WTC11 (cell line): Measurements from ENCODE around the gene RSRC1. TPM values are rescaled to one million over a fixed set of nuclear protein-coding genes. Genes with fewer than 3 reads are reported as not detected.

Experiments used
- ATAC-seq: fragments of 200-7000 bp; cut with Tn5 transposase; 2 replicates; pipeline ENCODE4 v1.10.0; 2021; ENCODE audit warnings: mild to moderate bottlenecking, moderate library complexity
- CTCF ChIA-PET: fragments of 300-600 bp; sonication (Branson Sonifier 250); formaldehyde crosslinking; loops from one replicate; lab custom pipeline; 2021; ENCODE audit warnings: antibody characterized with exemption; lab: Charles Lee
- POLR2A ChIA-PET: fragments of 350-600 bp; sonication (Branson Sonifier 250); formaldehyde crosslinking; loops from one replicate; lab custom pipeline; 2021; ENCODE audit warnings: antibody characterized with exemption; lab: Charles Lee
- DNase-seq: peaks from one replicate; pipeline ENCODE4 v3.0.0; 2021; ENCODE audit warnings: low spot score
- H3K27ac Mint-ChIP-seq: 2 replicates; pipeline ENCODE4 v1.8.0; 2021; ENCODE audit warnings: mixed read lengths
- H3K27me3 Mint-ChIP-seq: 2 replicates; pipeline ENCODE4 v1.8.0; 2021; ENCODE audit warnings: low read depth, mild to moderate bottlenecking, moderate library complexity, mixed read lengths
- H3K36me3 Mint-ChIP-seq: 2 replicates; pipeline ENCODE4 v1.8.0; 2021; ENCODE audit warnings: mixed read lengths
- H3K4me1 Mint-ChIP-seq: 2 replicates; pipeline ENCODE4 v1.8.0; 2022; ENCODE audit warnings: mixed read lengths
- H3K4me3 Mint-ChIP-seq: 2 replicates; pipeline ENCODE4 v1.8.0; 2021; ENCODE audit warnings: mild to moderate bottlenecking, moderate library complexity, mixed read lengths
- H3K9me3 Mint-ChIP-seq: 2 replicates; pipeline ENCODE4 v1.8.0; 2021; ENCODE audit warnings: mixed read lengths
- AFF4 ChIP-seq: sonication (generic); formaldehyde crosslinking; IDR thresholded peaks from 2 replicates; pipeline ENCODE4 v1.8.1; 2023; ENCODE audit warnings: mild to moderate bottlenecking, missing genetic modification reagents, borderline replicate concordance
- AR ChIP-seq: fragments of 250-450 bp; sonication (Bioruptor Pico); IDR thresholded peaks from 2 replicates; pipeline ENCODE4 v1.9.0; 2021; ENCODE audit warnings: mild to moderate bottlenecking
- ATF1 ChIP-seq: sonication (generic); formaldehyde crosslinking; IDR thresholded peaks from 2 replicates; pipeline ENCODE4 v1.8.1; 2023; ENCODE audit warnings: mild to moderate bottlenecking, moderate library complexity, missing genetic modification reagents
- ATF3 ChIP-seq: sonication (generic); formaldehyde crosslinking; conservative IDR thresholded peaks from 2 replicates; pipeline ENCODE4 v1.8.1; 2022; ENCODE audit warnings: mild to moderate bottlenecking, missing genetic modification reagents
- ATF6 ChIP-seq: sonication (generic); formaldehyde crosslinking; IDR thresholded peaks from 2 replicates; pipeline ENCODE4 v1.8.1; 2023; ENCODE audit warnings: mild to moderate bottlenecking, missing genetic modification reagents
- CBFB ChIP-seq: sonication (generic); formaldehyde crosslinking; IDR thresholded peaks from 2 replicates; pipeline ENCODE4 v1.8.1; 2022; ENCODE audit warnings: mild to moderate bottlenecking, low read depth, missing genetic modification reagents
- CREB1 ChIP-seq: sonication (generic); formaldehyde crosslinking; IDR thresholded peaks from 2 replicates; pipeline ENCODE4 v1.8.0; 2023; ENCODE audit warnings: mild to moderate bottlenecking, missing genetic modification reagents
- FOXP1 ChIP-seq: sonication (generic); formaldehyde crosslinking; IDR thresholded peaks from 2 replicates; pipeline ENCODE4 v1.8.0; 2022; ENCODE audit warnings: missing genetic modification reagents, mild to moderate bottlenecking, moderate library complexity, borderline replicate concordance
- GRHL2 ChIP-seq: fragments of 250-450 bp; sonication (Bioruptor Pico); IDR thresholded peaks from 2 replicates; pipeline ENCODE4 v1.8.0; 2022; ENCODE audit warnings: mild to moderate bottlenecking, moderate library complexity; ENCODE audit not compliant: insufficient replicate concordance, severe bottlenecking
- KAT7 ChIP-seq: sonication (generic); formaldehyde crosslinking; IDR thresholded peaks from 2 replicates; pipeline ENCODE4 v1.8.1; 2023; ENCODE audit warnings: missing genetic modification reagents, mild to moderate bottlenecking, borderline replicate concordance
- NFYB ChIP-seq: sonication (generic); formaldehyde crosslinking; conservative IDR thresholded peaks from 2 replicates; pipeline ENCODE4 v1.8.0; 2022; ENCODE audit warnings: low read depth, missing genetic modification reagents
- NR3C1 ChIP-seq: sonication (generic); formaldehyde crosslinking; conservative IDR thresholded peaks from 2 replicates; pipeline ENCODE4 v1.8.1; 2023; ENCODE audit warnings: low read depth, mild to moderate bottlenecking, missing genetic modification reagents
- PREB ChIP-seq: sonication (generic); formaldehyde crosslinking; IDR thresholded peaks from 2 replicates; pipeline ENCODE4 v1.8.1; 2022; ENCODE audit warnings: mild to moderate bottlenecking, missing genetic modification reagents, moderate library complexity, borderline replicate concordance
- RELA ChIP-seq: sonication (generic); formaldehyde crosslinking; IDR thresholded peaks from 2 replicates; pipeline ENCODE4 v1.8.1; 2022; ENCODE audit warnings: missing genetic modification reagents, mild to moderate bottlenecking, borderline replicate concordance
- SMAD4 ChIP-seq: sonication (generic); formaldehyde crosslinking; IDR thresholded peaks from 2 replicates; pipeline ENCODE4 v1.8.0; 2022; ENCODE audit warnings: mild to moderate bottlenecking, missing genetic modification reagents
- TCF7 ChIP-seq: sonication (generic); formaldehyde crosslinking; IDR thresholded peaks from 2 replicates; pipeline ENCODE4 v1.8.0; 2022; ENCODE audit warnings: mild to moderate bottlenecking, low read depth, missing genetic modification reagents, moderate library complexity
- TEAD4 ChIP-seq: sonication (generic); formaldehyde crosslinking; IDR thresholded peaks from 2 replicates; pipeline ENCODE4 v1.8.0; 2022; ENCODE audit warnings: mild to moderate bottlenecking, missing genetic modification reagents
- USF1 ChIP-seq: sonication (generic); formaldehyde crosslinking; IDR thresholded peaks from 2 replicates; pipeline ENCODE4 v1.8.0; 2022; ENCODE audit warnings: mild to moderate bottlenecking, missing genetic modification reagents
- ZNF423 ChIP-seq: fragments of 250-450 bp; sonication (Bioruptor Pico); IDR thresholded peaks from 2 replicates; pipeline ENCODE4 v2.1.2; 2022; ENCODE audit warnings: mild to moderate bottlenecking, moderate library complexity
- total RNA-seq: library from RNA; stranded (reverse); gene quantifications from 3 replicates; pipeline ENCODE4 v1.2.3, GENCODE V29; 2021

RSRC1 gene
- total RNA-seq, 1 experiment from 2014 or later: 21.3 TPM

- Mint-ChIP-seq H3K36me3 (no peaks in the 10 kb centered on the region), H3K27ac (no peak overlapping the region), H3K4me3 (no peak overlapping the region; the same call in 1 of the 2 replicates)
Observed at GRCh38 chr3:158571969-158572765, 462.3 kb downstream of the RSRC1 start.

More at GRCh38 chr3:158571969-158572765, 462.3 kb downstream of the RSRC1 start:
- ChIA-PET CTCF (interaction anchor here (0.7 kb wide), 1 partner anchor 72 kb away, joined by 3 read pairs; no protein-coding TSS in a partner anchor), POLR2A (no interaction called here)
- H3K27me3 Mint-ChIP-seq: peaks cover 43% of the 10 kb centered on the region
- H3K9me3 Mint-ChIP-seq: no peaks in the 10 kb centered on the region
- TF ChIP-seq KAT7 (CRISPR knock-in tag) (no peak), CBFB (CRISPR knock-in tag) (no peak), TEAD4 (no peak), ZNF423 (CRISPR knock-in tag) (no peak), FOXP1 (CRISPR knock-in tag) (no peak), NFYB (no peak), PREB (CRISPR knock-in tag) (no peak), ATF3 (no peak), USF1 (CRISPR knock-in tag) (no peak), CREB1 (CRISPR knock-in tag) (no peak), RELA (no peak), SMAD4 (no peak), TCF7 (no peak), AFF4 (CRISPR knock-in tag) (no peak), ATF1 (CRISPR knock-in tag) (no peak), AR (no peak), NR3C1 (CRISPR knock-in tag) (no peak), GRHL2 (no peak), ATF6 (CRISPR knock-in tag) (no peak)
- no peak for DNase-seq
- H3K4me1 Mint-ChIP-seq: peaks cover 28% of the 10 kb centered on the region
- ATAC-seq: no peak
